SJCRH30 (cell line): ENCODE data around the gene POLR1A. TPM values are rescaled to one million over a fixed set of nuclear protein-coding genes. Genes with fewer than 3 reads are reported as not detected.

Experiments
- total RNA-seq: library from RNA; depleted of rRNA; stranded (reverse); fragments of >200 nt; shearing (Covaris generic); gene quantifications from 2 replicates; pipeline ENCODE4 v1.2.3, GENCODE V29; 2014; rRNA removed

Gene POLR1A
- total RNA-seq, 1 experiment from 2014 or later = 53.0 TPM

Other genes starting within 250 kb of the POLR1A start
- 94.5 and 110 TPM in 2 replicates for gene ST3GAL5, start 216.9 kb downstream of the POLR1A start, total RNA-seq
- gene PTCD3, start 349 bp upstream of the POLR1A start, total RNA-seq = 209 and 245 TPM in 2 replicates
- gene IMMT, start 89.6 kb upstream of the POLR1A start, total RNA-seq = 156 and 162 TPM in 2 replicates
- 57.1 and 70.8 TPM in 2 replicates for gene MRPL35, start 93.6 kb upstream of the POLR1A start, total RNA-seq
- gene REEP1, start 231.7 kb upstream of the POLR1A start, total RNA-seq = 2.1 and 2.3 TPM in 2 replicates